HS-5 (cell line): ENCODE results near the gene RUFY4.
"Not testable (repeated sequence)": the region's sequence is repeated elsewhere in the genome, so short reads cannot be mapped to it uniquely, and the experiment has no call there.

Experiments
- DNase-seq: peaks from one replicate; pipeline ENCODE4 v3.0.0-alpha.2; 2012; ENCODE audit warnings: low read depth

Gene RUFY4

DNA sequence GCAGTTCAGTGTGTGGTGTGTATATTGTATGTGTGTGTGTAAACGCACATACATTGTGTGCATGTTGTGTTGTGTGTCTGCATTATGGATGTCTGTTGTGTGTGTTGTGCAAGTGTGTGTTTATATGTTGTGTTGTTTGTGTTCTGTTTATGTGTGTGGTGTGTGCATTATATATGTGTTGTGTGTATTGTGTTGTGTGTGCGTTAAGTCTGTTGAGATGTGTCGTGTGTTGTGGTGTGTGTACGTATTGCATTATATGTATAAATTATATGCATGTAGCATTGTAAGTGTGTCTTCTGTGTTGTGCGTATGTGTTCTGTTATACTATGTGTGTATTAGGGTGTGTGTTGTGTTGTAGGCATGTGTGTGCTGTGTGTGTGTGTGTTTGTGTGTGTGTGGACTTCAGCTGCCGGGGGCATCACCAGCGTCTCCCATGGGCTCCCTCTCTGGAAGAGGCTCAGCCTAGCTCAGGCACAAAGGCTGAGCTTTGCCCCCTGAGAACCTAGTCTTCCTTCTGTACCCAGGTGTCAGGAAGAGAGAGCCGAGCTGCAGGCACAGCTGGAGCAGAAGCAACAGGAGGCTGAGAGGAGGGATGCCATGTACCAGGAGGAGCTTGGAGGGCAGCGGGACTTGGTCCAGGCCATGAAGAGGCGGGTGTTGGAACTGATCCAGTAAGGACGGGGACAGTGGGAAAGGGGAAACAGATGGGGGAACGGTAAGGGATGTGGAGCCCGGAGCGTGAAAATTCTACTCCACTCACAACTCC is 13.7 kb downstream of the RUFY4 start:
- DNase-seq, result no peak

DNA sequence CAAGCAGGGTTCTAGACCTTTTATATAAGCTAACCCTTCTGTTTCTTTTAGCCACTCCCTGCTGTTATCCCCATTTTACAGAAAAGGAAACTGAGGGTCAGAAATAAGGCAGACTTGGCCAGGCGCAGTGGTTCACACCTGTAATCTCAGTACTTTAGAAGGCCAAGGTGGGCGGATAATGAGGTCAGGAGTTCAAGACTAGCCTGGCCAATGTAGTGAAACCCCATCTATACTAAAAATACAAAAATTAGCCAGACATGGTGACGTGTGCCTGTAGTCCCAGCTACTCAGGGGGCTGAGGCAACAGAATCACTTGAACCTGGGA is 14.3 kb downstream of the RUFY4 start:
- no peak for DNase-seq

DNA sequence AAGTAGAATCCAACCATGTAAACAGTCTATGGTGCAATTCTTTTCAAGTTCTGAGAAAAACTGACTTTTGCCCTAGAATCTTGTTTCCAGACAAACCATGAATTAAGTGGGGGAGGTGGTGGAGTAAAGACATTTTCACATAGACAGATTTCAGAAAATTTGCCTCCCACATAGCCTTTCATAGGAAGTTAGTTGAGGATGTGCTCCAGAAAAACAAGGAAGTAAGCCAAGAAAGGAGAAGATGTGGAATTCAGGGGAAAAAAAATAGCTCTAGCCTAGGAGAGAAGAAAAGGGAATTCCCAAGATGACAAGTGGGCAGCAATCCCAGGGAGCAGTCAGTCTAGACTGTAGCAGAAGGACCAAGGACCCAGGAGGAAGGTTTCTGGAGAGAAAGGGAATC is 17.4 kb downstream of the RUFY4 start:
- no peak for DNase-seq

DNA sequence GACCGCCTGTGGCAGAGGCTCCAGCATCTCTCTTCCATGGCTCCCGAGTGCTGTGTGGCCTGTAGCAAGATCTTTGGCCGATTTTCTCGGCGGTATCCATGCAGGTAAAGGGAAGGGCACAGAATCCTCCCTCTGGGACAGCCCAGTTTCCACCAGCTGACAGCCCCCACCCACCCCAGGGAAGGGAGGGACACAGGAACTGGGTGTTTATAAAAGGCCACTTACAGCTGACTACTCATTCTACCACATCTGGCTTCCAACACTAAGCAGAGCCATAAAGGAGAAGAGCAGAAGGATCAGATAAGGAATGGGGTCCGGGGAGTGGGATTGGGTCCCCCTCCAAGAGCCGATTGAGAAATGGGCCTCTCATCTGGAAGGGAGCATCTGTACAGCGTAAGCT is 20.2 kb downstream of the RUFY4 start:
- no peak for DNase-seq

DNA sequence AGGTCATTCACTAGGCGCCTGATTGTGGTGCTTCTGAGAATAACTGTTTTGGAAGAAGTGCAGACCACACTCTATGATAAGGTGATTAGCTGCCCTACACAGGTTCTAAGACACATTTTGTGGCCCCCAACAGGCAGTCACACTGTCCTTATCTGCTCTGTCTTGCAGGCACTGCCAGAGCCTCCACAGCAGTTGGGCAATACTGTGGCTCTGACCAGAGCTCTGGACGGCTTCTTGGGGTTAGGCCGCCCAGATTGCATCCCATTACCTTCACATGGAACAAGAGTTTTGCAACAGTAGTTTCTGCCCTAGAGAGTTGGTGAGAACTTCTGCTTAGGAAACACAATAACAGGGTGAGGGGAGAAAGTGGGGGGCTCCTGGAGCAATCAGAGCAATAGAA is 22.7 kb downstream of the RUFY4 start:
- DNase-seq, result no peak

DNA sequence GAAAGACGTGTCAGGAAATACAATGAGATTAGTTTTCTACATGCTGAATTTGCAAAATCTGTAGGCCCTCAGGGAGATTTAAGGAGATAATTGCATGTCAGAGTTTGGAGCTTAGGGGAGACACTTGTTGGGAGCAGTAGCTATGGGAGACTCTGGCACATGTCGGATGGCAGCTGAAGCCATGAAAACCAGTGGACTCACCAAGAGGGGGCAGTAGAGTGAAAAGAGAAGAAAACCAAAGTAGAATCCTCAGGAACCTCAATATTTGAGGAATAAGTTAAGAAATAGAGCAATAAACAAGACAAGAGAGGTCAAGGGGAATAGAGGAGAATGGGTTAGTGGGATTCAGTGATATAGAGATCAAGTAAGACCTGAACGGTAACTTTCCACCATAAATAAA is 24.8 kb downstream of the RUFY4 start:
- DNase-seq, result no peak

DNA sequence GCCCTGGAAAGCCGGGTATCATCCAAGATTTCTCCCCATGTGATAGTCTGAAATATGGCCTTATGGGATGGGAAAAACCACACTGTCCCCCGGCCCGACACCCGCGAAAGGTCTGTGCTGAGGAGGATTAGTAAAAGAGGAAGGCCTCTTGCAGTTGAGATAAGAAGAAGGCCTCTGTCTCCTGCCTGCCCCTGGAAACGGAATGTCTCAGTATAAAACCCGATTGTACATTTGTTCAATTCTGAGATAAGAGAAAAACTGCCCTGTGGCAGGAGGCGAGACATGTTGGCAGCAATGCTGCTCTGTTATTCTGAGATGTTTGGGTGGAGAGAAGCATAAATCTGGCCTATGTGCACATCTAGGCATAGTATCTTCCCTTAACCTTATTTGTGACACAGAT is 26.8 kb downstream of the RUFY4 start:
- no peak for DNase-seq

DNA sequence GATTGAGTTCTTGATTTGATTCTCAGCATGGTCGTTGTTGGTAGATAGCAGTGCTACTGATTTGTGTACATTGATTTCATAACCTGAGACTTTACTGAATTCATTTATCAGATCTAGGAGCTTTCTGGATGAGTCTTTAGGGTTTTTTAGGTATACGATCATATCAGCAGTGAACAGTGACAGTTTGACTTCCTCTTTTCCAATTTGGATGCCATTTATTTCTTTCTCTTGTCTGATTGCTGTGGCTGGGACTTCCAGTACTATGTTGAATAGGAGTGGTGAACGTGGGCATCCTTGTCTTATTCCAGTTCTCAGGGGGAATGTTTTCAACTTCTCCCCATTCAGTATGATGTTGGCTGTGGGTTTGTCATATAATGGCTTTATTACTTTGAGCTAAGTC is 28.9 kb downstream of the RUFY4 start:
- no peak for DNase-seq

DNA sequence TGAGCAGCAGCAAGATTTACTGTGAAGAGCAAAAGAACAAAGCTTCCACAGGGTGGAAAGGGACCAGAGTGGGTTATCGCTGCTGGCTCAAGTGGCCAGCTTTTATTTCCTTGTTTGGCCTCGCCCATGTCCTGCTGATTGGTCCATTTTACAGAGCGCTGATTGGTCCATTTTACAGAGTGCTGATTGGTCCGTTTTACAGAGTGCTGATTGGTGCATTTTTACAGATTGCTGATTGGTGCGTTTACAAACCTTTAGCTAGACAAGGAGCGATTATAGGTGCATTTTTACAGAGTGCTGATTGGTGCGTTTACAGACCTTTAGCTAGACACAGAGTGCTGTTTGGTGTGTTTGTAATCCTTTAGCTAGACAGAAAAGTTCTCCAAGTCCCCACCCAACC is 39.8 kb downstream of the RUFY4 start:
- not testable (repeated sequence) for DNase-seq

DNA sequence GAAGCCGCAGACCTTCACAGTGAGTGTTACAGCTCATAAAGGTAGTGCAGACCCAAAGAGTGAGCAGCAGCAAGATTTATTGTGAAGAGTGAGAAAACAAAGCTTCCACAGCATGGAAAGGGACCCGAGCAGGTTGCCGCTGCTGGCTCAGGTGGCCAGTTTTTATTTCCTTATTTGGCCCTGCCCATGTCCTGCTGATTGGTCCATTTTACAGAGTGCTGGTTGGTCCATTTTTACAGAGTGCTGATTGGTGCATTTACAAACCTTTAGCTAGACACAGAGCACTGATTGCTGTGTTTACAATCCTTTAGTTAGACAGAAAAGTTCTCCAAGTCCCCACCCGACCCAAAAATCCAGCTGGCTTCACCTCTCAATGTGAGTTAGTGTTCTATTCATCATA is 52.7 kb downstream of the RUFY4 start:
- not testable (repeated sequence) for DNase-seq

DNA sequence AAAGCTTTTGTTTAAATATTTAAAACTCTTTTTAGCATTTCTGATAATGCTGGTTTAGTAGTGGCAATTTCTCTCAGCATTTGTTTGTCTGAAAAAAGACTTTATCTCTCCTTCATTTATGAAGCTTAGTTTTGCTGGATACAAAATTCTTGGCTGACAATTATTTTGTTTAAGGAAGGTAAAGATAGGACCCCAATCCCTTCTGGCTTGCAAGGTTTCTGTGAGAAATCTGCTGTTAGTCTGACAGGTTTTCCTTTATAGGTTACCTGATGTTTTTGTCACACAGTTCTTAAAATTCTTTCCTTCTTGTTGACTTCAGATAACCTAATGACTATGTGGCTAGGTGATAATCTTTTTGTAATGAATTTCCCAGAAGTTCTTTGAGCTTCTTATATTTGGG is 53.2 kb downstream of the RUFY4 start:
- DNase-seq, result not testable (repeated sequence)

DNA sequence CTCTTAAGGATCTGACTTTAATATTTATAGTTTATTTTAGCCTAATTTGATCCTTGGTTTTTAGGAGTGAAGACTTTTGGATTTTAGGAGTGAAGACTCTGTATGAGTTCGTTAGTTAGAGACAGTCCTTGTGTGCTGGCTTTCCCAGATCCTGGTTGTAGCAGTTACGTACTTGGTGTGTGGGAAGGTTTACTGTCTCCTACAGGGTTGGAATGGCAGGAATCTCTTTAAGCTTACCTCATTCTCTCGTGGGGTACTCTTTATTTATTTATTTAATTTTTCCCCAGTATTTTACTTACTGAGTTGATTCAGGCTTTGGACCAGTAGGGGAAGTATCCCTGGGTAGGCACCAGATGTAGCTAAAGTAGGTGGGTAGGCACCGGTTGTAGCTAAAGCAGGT is 54.9 kb downstream of the RUFY4 start:
- DNase-seq, result no peak

DNA sequence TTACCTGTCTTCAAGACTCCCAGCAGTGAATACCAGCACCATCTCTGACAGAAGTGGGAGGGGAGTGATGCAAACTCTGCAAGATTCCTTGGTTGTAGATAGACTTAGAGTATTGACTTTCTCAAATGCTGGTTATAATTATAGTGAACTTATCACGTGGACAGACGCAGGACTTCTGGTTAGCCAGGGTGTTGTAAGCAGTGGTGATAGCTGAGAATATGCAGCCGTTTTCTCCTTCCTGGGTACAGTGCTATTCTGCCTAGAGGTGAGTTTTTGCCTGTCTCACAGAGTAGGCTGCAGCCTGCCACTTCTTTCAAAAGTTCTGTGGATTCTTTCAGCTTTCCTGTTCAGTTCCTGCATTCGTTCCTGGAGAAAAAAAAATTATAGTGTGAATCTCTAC is 56.0 kb downstream of the RUFY4 start:
- DNase-seq, result no peak

DNA sequence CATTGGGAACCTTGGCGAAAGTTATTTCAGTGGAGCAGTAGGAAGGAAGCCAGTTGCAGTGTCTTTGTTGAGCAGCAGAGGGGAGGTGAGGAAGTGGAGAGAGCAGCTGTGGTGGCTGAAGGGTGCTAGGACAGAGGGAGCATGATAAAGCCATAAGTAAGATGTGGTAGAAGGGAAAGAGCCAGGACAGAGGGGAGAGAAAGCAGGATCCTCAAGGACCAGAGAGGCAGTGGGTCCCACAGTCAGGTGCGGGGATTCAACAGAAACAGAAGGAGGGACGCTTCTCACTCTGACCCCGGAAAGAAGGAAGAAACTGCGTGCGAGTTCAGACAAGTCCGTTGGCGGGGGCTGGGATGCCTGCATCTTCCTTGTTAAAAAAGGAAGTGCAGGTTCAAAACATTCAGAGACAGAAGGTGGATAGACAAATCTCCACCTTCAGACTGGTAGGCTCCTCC is 56.6 kb downstream of the RUFY4 start, which contains the start of gene CXCR2:
TSS of gene CXCR2 (plus strand) at position 403 of the 455 bp plus-strand sequence. CDS start 8,774 bp downstream, outside the sequence.
- DNase-seq, result no peak

DNA sequence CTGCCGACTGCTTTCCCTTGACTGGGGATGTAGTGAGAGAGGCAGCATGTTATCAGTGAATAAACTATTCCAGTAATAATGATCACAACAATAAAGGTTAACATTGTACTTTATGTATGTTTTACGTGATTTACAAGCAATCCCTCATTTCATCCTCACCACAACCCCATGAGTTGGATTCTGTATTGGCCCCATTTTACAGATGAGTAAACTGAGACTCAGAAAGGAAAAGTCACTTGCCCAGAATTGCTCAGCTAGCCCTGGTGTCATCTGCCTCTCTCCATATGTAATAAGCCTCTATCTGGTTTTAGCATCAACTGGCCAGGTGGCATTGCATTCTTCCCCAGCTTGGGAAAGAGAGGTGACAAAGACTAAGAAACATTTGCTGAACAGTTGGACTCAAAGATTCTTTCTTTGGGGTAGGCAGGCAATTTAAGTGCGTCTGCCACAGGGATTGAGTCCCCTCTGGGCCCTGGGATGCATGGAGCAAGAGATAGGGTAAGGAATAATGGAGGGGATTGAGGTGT is 58.9 kb downstream of the RUFY4 start:
- DNase-seq, result no peak

DNA sequence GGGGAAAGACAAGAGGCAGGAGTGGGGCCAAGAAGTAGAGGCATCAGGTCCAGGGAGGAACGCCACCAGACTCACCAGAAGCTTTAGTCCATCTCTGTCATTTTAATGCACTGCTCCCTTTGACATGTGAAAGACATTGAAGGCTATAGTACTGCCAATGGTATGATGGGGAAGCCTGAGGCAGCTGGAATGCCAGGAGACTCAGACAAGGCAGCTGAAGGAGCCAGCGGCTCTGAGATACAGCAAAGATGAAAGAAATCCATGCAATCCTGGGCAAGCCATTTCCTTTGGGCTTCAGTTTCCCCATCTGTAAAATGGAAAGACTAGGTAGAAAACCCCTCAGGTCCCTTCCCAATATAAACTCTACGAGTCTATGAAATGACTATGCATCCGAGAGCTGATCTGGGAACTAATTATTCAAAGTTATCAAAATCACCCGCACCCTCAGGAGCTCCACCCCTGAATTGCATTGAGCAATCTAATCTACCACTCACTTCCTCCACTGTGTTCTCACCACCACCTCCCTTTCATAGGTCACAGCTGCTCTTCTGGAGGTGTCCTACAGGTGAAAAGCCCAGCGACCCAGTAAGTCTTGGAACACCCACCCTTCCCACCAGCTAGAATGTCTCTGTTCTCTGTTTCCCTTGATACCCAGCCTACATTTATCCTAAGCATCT is 59.9 kb downstream of the RUFY4 start:
- DNase-seq, result no peak

DNA sequence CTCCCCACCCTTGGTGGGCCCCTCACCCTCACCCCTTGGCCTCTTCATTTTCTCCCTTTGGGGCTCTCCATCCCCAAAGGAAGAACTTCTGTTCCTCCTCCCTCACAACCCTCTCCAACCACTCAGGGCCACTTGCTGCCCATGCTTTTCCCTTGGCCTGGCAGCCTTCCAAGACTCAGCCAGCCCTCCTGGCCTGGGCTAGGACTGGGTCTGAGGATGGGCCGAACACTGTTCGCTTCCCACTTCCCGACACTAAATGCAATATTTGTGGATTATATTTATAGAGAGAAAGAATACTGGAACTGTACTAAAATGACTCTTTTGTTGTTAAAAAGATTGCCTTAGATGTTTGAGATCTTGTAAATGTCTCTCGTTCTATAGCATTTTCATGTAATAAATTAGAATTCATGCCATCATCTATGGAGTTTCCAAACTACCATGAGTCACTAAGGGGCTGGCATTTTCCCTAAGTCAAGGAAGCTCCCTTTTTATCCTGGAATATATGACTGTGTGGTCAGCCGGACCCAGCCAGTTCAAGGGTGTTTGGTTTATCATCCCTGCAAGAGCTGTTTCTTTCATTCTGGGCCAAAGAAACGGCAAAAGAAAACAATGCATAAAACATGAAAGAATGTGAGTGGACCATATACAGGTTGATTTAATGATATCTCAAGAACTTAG is 60.5 kb downstream of the RUFY4 start:
- DNase-seq, result no peak

DNA sequence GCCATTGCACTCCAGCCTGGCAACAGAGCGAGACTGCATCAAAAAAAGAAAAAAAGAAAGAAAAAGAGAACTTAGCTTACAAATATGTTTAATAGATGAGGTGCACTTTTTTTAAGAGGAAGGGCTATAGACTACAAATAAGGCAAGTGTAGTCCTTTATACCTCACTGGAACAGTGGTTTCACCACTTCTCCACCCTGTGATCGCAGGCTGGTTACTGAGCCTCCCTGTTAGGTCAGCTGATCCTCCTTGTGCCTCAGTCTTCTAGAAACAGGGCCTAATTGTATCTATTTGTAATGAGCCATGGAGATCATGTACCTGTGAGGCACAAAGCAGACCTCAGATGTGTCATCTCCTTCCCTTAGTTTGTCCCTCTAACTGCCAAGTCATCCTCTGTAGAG is 61.3 kb downstream of the RUFY4 start:
- DNase-seq, result no peak

DNA sequence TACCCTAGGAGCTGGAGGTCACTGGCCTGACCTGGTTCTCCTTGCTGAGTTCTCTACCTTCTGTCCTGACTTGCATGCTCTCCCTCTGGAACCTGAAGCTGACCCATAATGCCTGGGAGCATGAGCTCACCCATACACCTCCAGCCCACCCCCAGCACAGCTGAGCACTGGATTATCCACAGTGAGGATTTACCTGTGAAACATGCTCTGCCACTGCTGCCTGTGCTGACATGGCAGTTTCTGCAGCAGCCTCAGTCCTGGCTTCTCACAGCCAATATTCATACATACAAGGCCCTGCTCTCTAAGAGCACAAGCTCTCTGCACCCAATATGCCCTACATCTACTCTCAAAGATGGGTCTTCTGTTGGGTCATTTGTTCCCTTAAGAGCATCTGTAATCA is 61.8 kb downstream of the RUFY4 start:
- DNase-seq, result no peak

DNA sequence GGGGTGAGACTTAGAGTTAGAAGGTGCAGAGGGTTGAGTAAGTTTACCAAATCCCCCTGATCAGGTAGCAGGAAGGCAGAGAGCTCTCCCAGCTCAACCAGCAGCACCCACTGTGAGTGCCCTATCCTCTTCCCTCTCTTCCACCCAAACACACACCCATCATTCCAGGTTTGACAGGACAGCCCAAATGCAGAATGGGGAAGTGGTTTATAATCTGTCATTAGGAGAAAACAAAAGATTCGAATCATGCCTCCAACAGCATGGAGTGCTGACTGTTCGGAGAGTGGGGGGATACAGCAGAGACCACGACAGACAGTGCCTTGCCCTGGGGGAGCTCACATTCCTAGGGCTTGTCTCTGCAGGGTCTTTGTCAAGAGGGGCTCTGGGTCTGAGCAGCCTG is 68.5 kb downstream of the RUFY4 start:
- DNase-seq, result no peak

DNA sequence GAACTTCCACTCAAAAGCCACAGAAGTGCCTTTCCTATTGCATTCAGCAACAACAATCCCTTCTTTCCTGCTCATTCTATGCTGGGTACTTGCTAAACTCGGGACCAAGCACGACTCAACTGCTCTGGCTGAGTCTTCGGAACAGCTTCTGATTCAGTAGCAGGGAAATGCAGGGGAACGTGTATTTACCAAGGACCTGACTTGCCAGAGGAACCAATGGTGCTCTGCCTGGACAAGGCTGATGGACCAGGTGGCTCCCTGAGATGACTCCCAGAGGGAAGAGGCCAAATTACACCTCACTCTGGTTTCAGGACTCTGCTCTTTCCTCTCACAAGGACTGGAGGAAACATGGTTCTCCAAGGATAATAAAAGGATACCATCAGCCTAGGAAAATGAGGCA is 69.0 kb downstream of the RUFY4 start:
- DNase-seq, result no peak
